Kidney (tissue), 14 donors: ENCODE measurements around the gene TTLL5. TPM values are rescaled to one million over a fixed set of nuclear protein-coding genes. Genes with fewer than 3 reads are reported as not detected.

Source experiments
- DNase-seq, 5 donors: peaks; one replicate each; pipeline ENCODE4 v3.0.0-alpha.2; 2013 to 2020
- FAIRE-seq: peaks from 2 replicates; lab custom pipeline; 2012; peaks lifted over from hg19 to GRCh38; lab: Jason Lieb, UNC
- H3K27ac ChIP-seq, 2 donors: one replicate each; pipeline ENCODE4 v1.7.0; 2013; ENCODE audit warnings: low read depth in 2 of 2, low read length in 2 of 2, inconsistent platforms in 1 of 2
- H3K27me3 ChIP-seq: one replicate; pipeline ENCODE4 v1.7.1; 2013; ENCODE audit warnings: low read length, inconsistent platforms; ENCODE audit not compliant: control insufficient read depth, insufficient read depth
- H3K36me3 ChIP-seq, 3 donors: one replicate each; pipeline versions ENCODE4 v1.7.0 to v1.7.1; 2013; ENCODE audit warnings: low read length in 3 of 3, control low read depth in 1 of 3, inconsistent platforms in 1 of 3; ENCODE audit not compliant: insufficient read depth in 3 of 3, control insufficient read depth in 2 of 3
- H3K4me1 ChIP-seq, 3 donors: one replicate each; pipeline versions ENCODE4 v1.7.0 to v1.7.1; 2013; ENCODE audit warnings: low read length in 3 of 3, inconsistent platforms in 1 of 3, low read depth in 1 of 3; ENCODE audit not compliant: control insufficient read depth in 2 of 3, insufficient read depth in 2 of 3
- H3K4me3 ChIP-seq, 3 donors: one replicate each; pipeline versions ENCODE4 v1.7.0 to v1.8.1; 2013; ENCODE audit warnings: low read length in 3 of 3, control low read depth in 1 of 3, inconsistent platforms in 1 of 3
- H3K9ac ChIP-seq, 3 donors: one replicate each; pipeline versions ENCODE4 v1.7.0 to v1.7.1; 2013; ENCODE audit warnings: low read length in 3 of 3, control low read depth in 1 of 3, inconsistent platforms in 1 of 3
- H3K9me3 ChIP-seq, 3 donors: one replicate each; pipeline versions ENCODE4 v1.7.0 to v1.7.1; 2013; ENCODE audit warnings: low read length in 3 of 3, control low read depth in 1 of 3, inconsistent platforms in 1 of 3; ENCODE audit not compliant: control insufficient read depth in 2 of 3, insufficient read depth in 1 of 3
- CTCF ChIP-seq: IDR thresholded peaks from 3 replicates; pipeline ENCODE4 v1.5.1; 2012; ENCODE audit warnings: mild to moderate bottlenecking, moderate library complexity, borderline replicate concordance; ENCODE audit not compliant: insufficient read depth; ENCODE audit errors: extremely low read depth
- intact Hi-C: fragments of 100-400 bp; cut with DNase I; formaldehyde crosslinking; loops from one replicate; pipeline ENCODE4 v1.11.1; 2022
- polyA plus RNA-seq: library from polyadenylated mRNA; stranded (reverse); fragments of 350-450 nt; fragmentation: Illumina TruSeq; extraction: RNeasy Lipid Tissue Mini Kit (QIAGEN cat#74804); gene quantifications from one replicate; pipeline ENCODE4 v1.2.3, GENCODE V29; 2014; ENCODE audit warnings: low read depth, low replicate concordance; ENCODE audit not compliant: insufficient read depth
- total RNA-seq: library from RNA; stranded (reverse); fragmentation: NEBNext Ultra II Directional; extraction: Animal tissue kit (Norgen Biotek cat#: 25700); gene quantifications from one replicate; pipeline ENCODE4 v1.2.1, GENCODE V29; 2021
- donor health status: control.
- donor health status: control.
- donor health status: control.
- donor health status: control.
- donor health status: control.
- donor health status: DM: yes; HTN: yes; CAD: no.
- donor health status: Normal renal cell carcinoma (clear cell type).

The TTLL5 gene
- total and polyA plus RNA-seq, 2 donors from 2014 or later, result 16.8 to 37.2 TPM

GRCh38 chr14:75655235-75655634, 5.8 kb upstream of the TTLL5 start:
- no peak for TF ChIP-seq CTCF
- peaks cover 0 to 5% (median 3%) of the 10 kb centered on the region in 3 donors for H3K4me1 ChIP-seq
- DNase-seq (no peak), FAIRE-seq (no peak)
- H3K27ac ChIP-seq, result no peak overlapping the region
- H3K36me3 ChIP-seq, result peaks cover 2 to 13% (median 10%) of the 10 kb centered on the region in 3 donors
- intact Hi-C loops, result no loop called here
- no peaks in the 10 kb centered on the region for H3K9me3 ChIP-seq
- no peak overlapping the region for H3K9ac ChIP-seq
- H3K4me3 ChIP-seq, result no peak overlapping the region
- no peaks in the 10 kb centered on the region for H3K27me3 ChIP-seq

- no peak for DNase-seq
- no peak overlapping the region for H3K9ac ChIP-seq
- H3K9me3 ChIP-seq, result no peaks in the 10 kb centered on the region
- FAIRE-seq, result no peak
- H3K36me3 ChIP-seq, result peaks cover 2 to 5% (median 4%) of the 10 kb centered on the region in 3 donors
- H3K27me3 ChIP-seq, result no peaks in the 10 kb centered on the region
- H3K4me3 ChIP-seq, result no peak overlapping the region
- TF ChIP-seq CTCF, result no peak
- peaks cover 0 to 7% (median 3%) of the 10 kb centered on the region in 3 donors for H3K4me1 ChIP-seq
- H3K27ac ChIP-seq, result no peak overlapping the region
- intact Hi-C loops, result no loop called here
These were observed 3.7 kb upstream of the TTLL5 start for GRCh38 chr14:75657331-75657730.

- H3K9me3 ChIP-seq, result no peaks in the 10 kb centered on the region
- DNase-seq (no peak), FAIRE-seq (no peak)
- peaks cover 0 to 5% (median 4%) of the 10 kb centered on the region in 3 donors for H3K36me3 ChIP-seq
- H3K4me1 ChIP-seq, result peaks cover 0 to 7% (median 3%) of the 10 kb centered on the region in 3 donors
- no peak for TF ChIP-seq CTCF
- no peak overlapping the region for H3K27ac ChIP-seq
- H3K4me3 ChIP-seq, result no peak overlapping the region
- intact Hi-C loops, result no loop called here
- H3K9ac ChIP-seq, result no peak overlapping the region
- H3K27me3 ChIP-seq, result no peaks in the 10 kb centered on the region
These were observed 2.1 kb upstream of the TTLL5 start for GRCh38 chr14:75658957-75659356.

GRCh38 chr14:75660238-75660629, 812 bp upstream of the TTLL5 start:
- intact Hi-C loops, result no loop called here
- no peak for TF ChIP-seq CTCF
- Histone ChIP-seq H3K27me3 (no peaks in the 10 kb centered on the region), H3K4me3 (peak overlapping the region; percentile 90 to 97 (median 91)), H3K27ac (peak overlapping the region; percentile 66 to 78), H3K9ac (peak overlapping the region; percentile 67 to 91 (median 90)), H3K36me3 (peaks cover 0 to 5% (median 2%) of the 10 kb centered on the region in 3 donors), H3K9me3 (no peaks in the 10 kb centered on the region), H3K4me1 (peaks cover 0 to 7% (median 3%) of the 10 kb centered on the region in 3 donors)
- DNase-seq (no peak), FAIRE-seq (no peak)
